GM18511 (cell line): Measurements from ENCODE around the gene MIP.
"Not testable (repeated sequence)": the region's sequence is repeated elsewhere in the genome, so short reads cannot be mapped to it uniquely, and the experiment has no call there.

Experiments
- ATAC-seq: cut with Tn5 transposase; IDR thresholded peaks from one replicate; pipeline ENCODE4 v1.9.1; 2021; ENCODE audit warnings: mild to moderate bottlenecking, moderate library complexity; ENCODE audit not compliant: unreplicated experiment

The MIP gene

GRCh38 chr12:56468216-56469006 is 14.0 kb upstream of the MIP start, which contains the start of gene SPRYD4:
Gene SPRYD4 (plus strand): TSS chr12:56468578. CDS start chr12:56468592, 14 bp downstream.
- ATAC-seq = peak; percentile 92

- no peak for ATAC-seq
These were observed 8.1 kb upstream of the MIP start for GRCh38 chr12:56462565-56462964.

- ATAC-seq = no peak
These were observed 7.0 kb upstream of the MIP start for GRCh38 chr12:56461235-56462159.

GRCh38 chr12:56457817-56458216 is 3.4 kb upstream of the MIP start:
- no peak for ATAC-seq

- no peak for ATAC-seq
These were observed 3.3 kb downstream of the MIP start for GRCh38 chr12:56451147-56451546.

GRCh38 chr12:56450241-56450640 is 4.2 kb downstream of the MIP start:
- no peak for ATAC-seq

- no peak for ATAC-seq
These were observed 4.9 kb downstream of the MIP start for GRCh38 chr12:56449622-56449984.

GRCh38 chr12:56448860-56449621 is 5.4 kb downstream of the MIP start, which contains the start of gene TIMELESS:
Gene TIMELESS (minus strand): TSS chr12:56449426. CDS start chr12:56434170, 15,256 bp downstream.
- peak; percentile 96 for ATAC-seq

GRCh38 chr12:56443208-56443607 is 11.2 kb downstream of the MIP start:
- ATAC-seq = not testable (repeated sequence)

- ATAC-seq = no peak
These were observed 16.9 kb downstream of the MIP start for GRCh38 chr12:56437430-56438176.

- ATAC-seq = no peak
These were observed 19.6 kb downstream of the MIP start for GRCh38 chr12:56434828-56435227.

GRCh38 chr12:56431850-56432249 is 22.6 kb downstream of the MIP start:
- ATAC-seq = no peak

- ATAC-seq = no peak
These were observed 23.2 kb downstream of the MIP start for GRCh38 chr12:56431288-56431687.

GRCh38 chr12:56425940-56426438 is 28.5 kb downstream of the MIP start:
- ATAC-seq = no peak

- ATAC-seq = no peak
These were observed 29.3 kb downstream of the MIP start for GRCh38 chr12:56425193-56425592.

- no peak for ATAC-seq
These were observed 34.0 kb downstream of the MIP start for GRCh38 chr12:56420411-56420810.

- ATAC-seq = no peak
These were observed 36.7 kb downstream of the MIP start for GRCh38 chr12:56417739-56418138.

- ATAC-seq = no peak
These were observed 40.1 kb downstream of the MIP start for GRCh38 chr12:56414401-56414800.

GRCh38 chr12:56413392-56413791 is 41.1 kb downstream of the MIP start:
- no peak for ATAC-seq
